OCI-LY7 (cell line): Measurements from ENCODE around the gene MMAB. TPM values are rescaled to one million over a fixed set of nuclear protein-coding genes. Genes with fewer than 3 reads are reported as not detected.

ENCODE experiments used
- BruUV-seq: library from RNA; stranded (reverse); fragments of 400-500 nt; replicated peaks from 2 replicates; lab custom pipeline; 2021; lab: Mats Ljungman, UMichigan
- CTCF ChIA-PET: fragments of 300-600 bp; sonication (Branson Sonifier 250); formaldehyde crosslinking; loops from one replicate; lab custom pipeline; 2022; ENCODE audit warnings: antibody characterized with exemption; ENCODE audit not compliant: unreplicated experiment; lab: Charles Lee
- POLR2A ChIA-PET: fragments of 300-600 bp; sonication (Branson Sonifier 250); formaldehyde crosslinking; loops from one replicate; lab custom pipeline; 2022; ENCODE audit warnings: antibody characterized with exemption; lab: Charles Lee
- DNase-seq: peaks from one replicate; pipeline ENCODE4 v3.0.0-alpha.2; 2015; ENCODE audit warnings: low spot score
- H2AFZ ChIP-seq: fragments of 200-600 bp; sonication (generic), shearing (Covaris generic); 2 replicates; pipeline ENCODE4 v1.6.1; 2014; ENCODE audit warnings: mild to moderate bottlenecking, antibody characterized with exemption, low read length, moderate library complexity
- H3K27ac ChIP-seq: fragments of 200-600 bp; sonication (generic); 2 replicates; pipeline ENCODE4 v1.5.1; 2014; ENCODE audit warnings: mixed run types, low read depth, mild to moderate bottlenecking, moderate library complexity, low read length, inconsistent platforms; ENCODE audit not compliant: poor library complexity, severe bottlenecking
- H3K36me3 ChIP-seq: fragments of 200-600 bp; sonication (generic); 2 replicates; pipeline ENCODE4 v1.6.1; 2014; ENCODE audit warnings: mild to moderate bottlenecking, antibody characterized with exemption, low read length, moderate library complexity, mixed read lengths; ENCODE audit not compliant: insufficient read depth
- H3K4me1 ChIP-seq: fragments of 200-600 bp; sonication (generic); 2 replicates; pipeline ENCODE4 v1.5.1; 2014; ENCODE audit warnings: mild to moderate bottlenecking, low read length; ENCODE audit not compliant: insufficient read depth, poor library complexity, severe bottlenecking
- H3K4me2 ChIP-seq: fragments of 200-600 bp; sonication (generic); 2 replicates; pipeline ENCODE4 v1.6.1; 2014; ENCODE audit warnings: mild to moderate bottlenecking, low read length
- H3K4me3 ChIP-seq: fragments of 200-600 bp; sonication (generic); 2 replicates; pipeline ENCODE4 v1.5.1; 2014; ENCODE audit warnings: mild to moderate bottlenecking, low read depth, low read length; ENCODE audit not compliant: poor library complexity, severe bottlenecking
- H3K79me2 ChIP-seq: fragments of 200-600 bp; sonication (generic); 2 replicates; pipeline ENCODE4 v1.6.1; 2016; ENCODE audit warnings: low read depth, mild to moderate bottlenecking, low read length, moderate library complexity, mixed read lengths; ENCODE audit not compliant: insufficient read depth
- H3K9me2 ChIP-seq: fragments of 200-600 bp; sonication (generic); 2 replicates; pipeline ENCODE4 v1.6.1; 2016; ENCODE audit warnings: mild to moderate bottlenecking, low read length, mixed read lengths; ENCODE audit not compliant: insufficient read depth
- H3K9me3 ChIP-seq: fragments of 200-600 bp; sonication (generic); 2 replicates; pipeline ENCODE4 v1.6.1; 2014; ENCODE audit warnings: mild to moderate bottlenecking, mixed run types, low read length, mixed read lengths
- H4K20me1 ChIP-seq: fragments of 200-600 bp; sonication (generic); 2 replicates; pipeline ENCODE4 v1.6.1; 2014; ENCODE audit warnings: mild to moderate bottlenecking, antibody characterized with exemption, low read length, moderate library complexity, mixed read lengths; ENCODE audit not compliant: insufficient read depth
- CTCF ChIP-seq: fragments of 200-600 bp; sonication (generic); conservative IDR thresholded peaks from 2 replicates; pipeline ENCODE4 v1.5.1; 2014; ENCODE audit warnings: mild to moderate bottlenecking, antibody characterized with exemption, low read length, moderate library complexity, mixed read lengths
- EZH2phosphoT487 ChIP-seq: fragments of 200-600 bp; sonication (generic); IDR thresholded peaks from 2 replicates; pipeline ENCODE4 v1.6.1; 2018; ENCODE audit warnings: low read depth, borderline replicate concordance, mild to moderate bottlenecking, mixed run types, antibody characterized with exemption, low read length, moderate library complexity, mixed read lengths
- intact Hi-C: fragments of 100-400 bp; cut with micrococcal nuclease; formaldehyde crosslinking; loops from one replicate; pipeline ENCODE4 v1.10.0; 2022; ENCODE audit not compliant: unreplicated experiment
- total RNA-seq, 2 experiments: library from RNA; depleted of rRNA in 1 of 2; stranded (reverse); fragments of >200 nt in 1 of 2; shearing (Covaris generic) in 1 of 2; gene quantifications; 2 replicates each; pipeline ENCODE4 v1.2.3, GENCODE V29; 2014 to 2022

MMAB gene
- total RNA-seq, 2 experiments from 2014 or later, result 59.8 to 90.0 TPM

DNA sequence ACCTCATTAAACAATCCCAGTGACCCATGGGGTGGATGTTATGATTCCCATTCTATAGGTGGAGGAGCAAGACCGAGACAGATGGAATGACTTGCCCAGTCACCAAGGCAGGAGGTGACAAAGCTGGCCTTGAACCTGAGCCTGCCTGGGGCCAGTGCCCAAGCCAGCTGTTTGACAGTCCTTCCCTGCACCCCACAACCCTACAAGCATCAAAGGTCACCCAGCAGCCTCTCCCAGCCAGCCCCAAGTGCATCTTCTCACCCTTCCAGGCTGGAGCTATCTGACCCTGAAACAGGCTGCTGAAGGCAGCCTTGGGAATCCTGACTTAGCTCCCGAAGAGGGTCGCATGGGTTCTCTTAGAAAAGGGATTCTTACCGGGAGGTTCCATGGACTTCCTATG lies 20.3 kb downstream of the MMAB start:
- POLR2A ChIA-PET, result interaction anchor here (0.6 to 1.3 kb wide), 2 partner anchors 20 to 273 kb away, joined by 3 to 4 read pairs; no protein-coding TSS in a partner anchor
- H3K36me3 ChIP-seq, result no peaks in the 10 kb centered on the region
- no peak overlapping the region for H3K4me2 ChIP-seq
- intact Hi-C loops, result no loop called here
- H3K9me3 ChIP-seq, result no peaks in the 10 kb centered on the region
- H3K4me1 ChIP-seq, result no peaks in the 10 kb centered on the region
- H3K4me3 ChIP-seq, result no peak overlapping the region
- CTCF ChIA-PET, result no interaction called here
- DNase-seq, result no peak
- TF ChIP-seq CTCF, result no peak
- TF ChIP-seq EZH2phosphoT487, result no peak
- no peaks in the 10 kb centered on the region for H4K20me1 ChIP-seq
- no peaks in the 10 kb centered on the region for H3K79me2 ChIP-seq
- H2AFZ ChIP-seq, result no peak overlapping the region
- H3K27ac ChIP-seq, result no peak overlapping the region
- H3K9me2 ChIP-seq, result no peaks in the 10 kb centered on the region
- no TSS peak for BruUV-seq

GRCh38 chr12:109551108-109551507 lies 22.2 kb downstream of the MMAB start:
- H3K4me2 ChIP-seq, result no peak overlapping the region
- no peaks in the 10 kb centered on the region for H3K9me2 ChIP-seq
- no TSS peak for BruUV-seq
- H3K4me1 ChIP-seq, result no peaks in the 10 kb centered on the region
- no peaks in the 10 kb centered on the region for H4K20me1 ChIP-seq
- H3K4me3 ChIP-seq, result no peak overlapping the region
- H3K27ac ChIP-seq, result no peak overlapping the region
- intact Hi-C loops, result no loop called here
- POLR2A ChIA-PET, result no interaction called here
- no peaks in the 10 kb centered on the region for H3K9me3 ChIP-seq
- TF ChIP-seq EZH2phosphoT487 (no peak), CTCF (no peak)
- H3K79me2 ChIP-seq, result no peaks in the 10 kb centered on the region
- no peaks in the 10 kb centered on the region for H3K36me3 ChIP-seq
- CTCF ChIA-PET, result no interaction called here
- no peak for DNase-seq
- no peak overlapping the region for H2AFZ ChIP-seq

DNA sequence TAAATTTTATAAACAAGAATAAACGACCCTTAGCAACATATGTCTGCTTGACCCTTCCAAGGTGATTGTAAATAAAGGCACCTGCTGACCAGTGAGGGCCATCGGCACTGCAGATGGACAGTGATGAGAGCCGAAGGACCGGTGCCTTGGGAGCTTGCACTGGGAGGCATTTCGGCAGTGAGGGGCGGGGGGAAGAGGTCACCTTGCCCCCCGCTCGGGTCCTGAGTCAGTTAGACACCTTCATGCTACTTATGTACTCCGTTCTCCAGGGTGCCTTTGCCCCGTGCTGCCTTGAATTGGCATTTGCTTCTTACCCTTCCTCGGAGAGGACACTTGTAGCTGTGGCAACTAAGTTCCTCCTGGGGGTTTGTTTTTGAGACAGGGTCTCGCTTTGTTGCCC lies 23.0 kb downstream of the MMAB start:
- no peaks in the 10 kb centered on the region for H3K4me1 ChIP-seq
- no peak overlapping the region for H3K4me3 ChIP-seq
- H3K9me3 ChIP-seq, result no peaks in the 10 kb centered on the region
- ChIA-PET POLR2A (interaction anchor here (0.7 kb wide), 1 partner anchor 730 kb away, joined by 3 read pairs; no protein-coding TSS in a partner anchor), CTCF (no interaction called here)
- no peaks in the 10 kb centered on the region for H4K20me1 ChIP-seq
- H3K9me2 ChIP-seq, result no peaks in the 10 kb centered on the region
- no peak for DNase-seq
- intact Hi-C loops, result no loop called here
- no peak overlapping the region for H2AFZ ChIP-seq
- no peak overlapping the region for H3K27ac ChIP-seq
- BruUV-seq, result no TSS peak
- no peaks in the 10 kb centered on the region for H3K36me3 ChIP-seq
- no peak for TF ChIP-seq CTCF
- no peak for TF ChIP-seq EZH2phosphoT487
- no peaks in the 10 kb centered on the region for H3K79me2 ChIP-seq
- H3K4me2 ChIP-seq, result no peak overlapping the region
